ENCODE data around the gene CADPS2. TPM values are rescaled to one million over a fixed set of nuclear protein-coding genes. Genes with fewer than 3 reads are reported as not detected.

The CADPS2 gene
- total and polyA plus RNA-seq, 2 donors (not counting 1 experiment from before 2014, with no cell fraction given), result not detected

- POLR2A ChIA-PET, result no interaction called here
Observed at GRCh38 chr7:122672536-122672935, 213.7 kb downstream of the CADPS2 start.

GRCh38 chr7:122663733-122664132 is 222.5 kb downstream of the CADPS2 start:
- ChIA-PET CTCF (no interaction called here), POLR2A (no interaction called here)
- H3K27me3 ChIP-seq (replicated peaks in 1 of 4; ENCODE audit: control extremely low read depth in 1 of 4, control insufficient read depth in 3 of 4, insufficient read depth in 4 of 4, low read length in 3 of 4), result no peaks in the 10 kb centered on the region
- H2AFZ ChIP-seq (ENCODE audit: insufficient read depth, low read depth, low read length, poor library complexity, severe bottlenecking), result no peak overlapping the region
- Mint-ChIP-seq H3K27ac (no peak overlapping the region), H3K27me3 (no peaks in the 10 kb centered on the region), H3K9me3 (ENCODE audit: insufficient read depth) (no peaks in the 10 kb centered on the region), H3K4me3 (no peak overlapping the region), H3K4me1 (no peaks in the 10 kb centered on the region)
- no peaks in the 10 kb centered on the region for H4K20me1 ChIP-seq (ENCODE audit: control insufficient read depth, insufficient read depth, low read length, poor library complexity, severe bottlenecking)
- no peak overlapping the region for H3K4me2 ChIP-seq (replicated peaks; ENCODE audit: low read depth, low read length, poor library complexity, severe bottlenecking)
- H3K36me3 ChIP-seq (replicated peaks in 1 of 2; ENCODE audit: control extremely low read depth in 1 of 2, control insufficient read depth in 1 of 2, extremely low read depth in 1 of 2, insufficient read depth in 2 of 2, low read length in 1 of 2), result no peaks in the 10 kb centered on the region
- WGBS (ENCODE audit: insufficient coverage), result no CpG with 5 or more reads among the region's 2 CpGs
- TF ChIP-seq CTCF (IDR thresholded peaks at IDR 0.05) (no peak), EZH2 (IDR thresholded peaks at IDR 0.05; ENCODE audit: borderline replicate concordance, insufficient read depth, low read depth, low read length, poor library complexity, severe bottlenecking) (no peak)
- DNase-seq, result no peak
- intact Hi-C loops (cut with micrococcal nuclease), result no loop called here
- H3K9me3 ChIP-seq (ENCODE audit: control extremely low read depth in 1 of 3, control insufficient read depth in 2 of 3, insufficient read depth in 1 of 3, low read length in 2 of 3), result no peaks in the 10 kb centered on the region
- no peak overlapping the region for H3K27ac ChIP-seq (ENCODE audit: low read length in 2 of 2)
- ATAC-seq (ENCODE audit: low read depth), result no peak
- no peak overlapping the region for H3K9ac ChIP-seq (ENCODE audit: low read length)
- no peak overlapping the region for H3K4me3 ChIP-seq (ENCODE audit: control extremely low read depth in 1 of 5, extremely low read depth in 1 of 5, insufficient read depth in 1 of 5, low read depth in 2 of 5, low read length in 4 of 5)
- H3K4me1 ChIP-seq (ENCODE audit: control insufficient read depth in 2 of 2, insufficient read depth in 2 of 2, low read length in 2 of 2), result no peaks in the 10 kb centered on the region
- no peaks in the 10 kb centered on the region for H3K79me2 ChIP-seq (ENCODE audit: control insufficient read depth, insufficient read depth, low read length)

More at GRCh38 chr7:122672536-122672935, 213.7 kb downstream of the CADPS2 start:
- TF ChIP-seq EZH2 (IDR thresholded peaks at IDR 0.05; ENCODE audit: borderline replicate concordance, insufficient read depth, low read depth, low read length, poor library complexity, severe bottlenecking) (no peak), CTCF (IDR thresholded peaks at IDR 0.05) (no peak)
- Histone ChIP-seq H3K4me3 (ENCODE audit: control extremely low read depth in 1 of 5, extremely low read depth in 1 of 5, insufficient read depth in 1 of 5, low read depth in 2 of 5, low read length in 4 of 5) (no peak overlapping the region), H3K79me2 (ENCODE audit: control insufficient read depth, insufficient read depth, low read length) (no peaks in the 10 kb centered on the region), H3K9me3 (ENCODE audit: control extremely low read depth in 1 of 3, control insufficient read depth in 2 of 3, insufficient read depth in 1 of 3, low read length in 2 of 3) (peaks cover 0 to 6% (median 0%) of the 10 kb centered on the region in 3 donors), H3K27ac (ENCODE audit: low read length in 2 of 2) (no peak overlapping the region), H3K4me2 (replicated peaks; ENCODE audit: low read depth, low read length, poor library complexity, severe bottlenecking) (no peak overlapping the region), H3K27me3 (replicated peaks in 1 of 4; ENCODE audit: control extremely low read depth in 1 of 4, control insufficient read depth in 3 of 4, insufficient read depth in 4 of 4, low read length in 3 of 4) (no peaks in the 10 kb centered on the region), H3K4me1 (ENCODE audit: control insufficient read depth in 2 of 2, insufficient read depth in 2 of 2, low read length in 2 of 2) (no peaks in the 10 kb centered on the region), H3K36me3 (replicated peaks in 1 of 2; ENCODE audit: control extremely low read depth in 1 of 2, control insufficient read depth in 1 of 2, extremely low read depth in 1 of 2, insufficient read depth in 2 of 2, low read length in 1 of 2) (no peaks in the 10 kb centered on the region), H3K9ac (ENCODE audit: low read length) (no peak overlapping the region), H4K20me1 (ENCODE audit: control insufficient read depth, insufficient read depth, low read length, poor library complexity, severe bottlenecking) (no peaks in the 10 kb centered on the region), H2AFZ (ENCODE audit: insufficient read depth, low read depth, low read length, poor library complexity, severe bottlenecking) (no peak overlapping the region)
- WGBS (ENCODE audit: insufficient coverage), result 96% methylated on average over 4 of the region's 8 CpGs
- Mint-ChIP-seq H3K9me3 (ENCODE audit: insufficient read depth) (peaks cover 4% of the 10 kb centered on the region), H3K4me3 (no peak overlapping the region), H3K27ac (no peak overlapping the region), H3K27me3 (no peaks in the 10 kb centered on the region), H3K4me1 (no peaks in the 10 kb centered on the region)
- intact Hi-C loops (cut with micrococcal nuclease), result no loop called here
- no peak for ATAC-seq (ENCODE audit: low read depth)
- DNase-seq, result no peak
- CTCF ChIA-PET, result no interaction called here
